IPS-15b (cell line): Measurements from ENCODE around the gene ARHGAP28.

Source experiments
- H3K27me3 ChIP-seq: one replicate; pipeline ENCODE4 v1.6.1; 2013; ENCODE audit warnings: low read length; ENCODE audit not compliant: control insufficient read depth, insufficient read depth
- H3K36me3 ChIP-seq: one replicate; pipeline ENCODE4 v1.6.1; 2013; ENCODE audit warnings: low read length; ENCODE audit not compliant: control insufficient read depth, insufficient read depth
- H3K4me1 ChIP-seq: one replicate; pipeline ENCODE4 v1.6.1; 2013; ENCODE audit warnings: mild to moderate bottlenecking, low read length; ENCODE audit not compliant: control insufficient read depth, insufficient read depth
- H3K4me3 ChIP-seq: one replicate; pipeline ENCODE4 v1.5.1; 2013; ENCODE audit warnings: low read depth, low read length
- H3K9ac ChIP-seq: one replicate; pipeline ENCODE4 v1.6.1; 2013; ENCODE audit warnings: low read depth, mild to moderate bottlenecking, low read length
- H3K9me3 ChIP-seq: one replicate; pipeline ENCODE4 v1.6.1; 2013; ENCODE audit warnings: mild to moderate bottlenecking, low read length; ENCODE audit not compliant: control insufficient read depth, insufficient read depth

The ARHGAP28 gene

DNA sequence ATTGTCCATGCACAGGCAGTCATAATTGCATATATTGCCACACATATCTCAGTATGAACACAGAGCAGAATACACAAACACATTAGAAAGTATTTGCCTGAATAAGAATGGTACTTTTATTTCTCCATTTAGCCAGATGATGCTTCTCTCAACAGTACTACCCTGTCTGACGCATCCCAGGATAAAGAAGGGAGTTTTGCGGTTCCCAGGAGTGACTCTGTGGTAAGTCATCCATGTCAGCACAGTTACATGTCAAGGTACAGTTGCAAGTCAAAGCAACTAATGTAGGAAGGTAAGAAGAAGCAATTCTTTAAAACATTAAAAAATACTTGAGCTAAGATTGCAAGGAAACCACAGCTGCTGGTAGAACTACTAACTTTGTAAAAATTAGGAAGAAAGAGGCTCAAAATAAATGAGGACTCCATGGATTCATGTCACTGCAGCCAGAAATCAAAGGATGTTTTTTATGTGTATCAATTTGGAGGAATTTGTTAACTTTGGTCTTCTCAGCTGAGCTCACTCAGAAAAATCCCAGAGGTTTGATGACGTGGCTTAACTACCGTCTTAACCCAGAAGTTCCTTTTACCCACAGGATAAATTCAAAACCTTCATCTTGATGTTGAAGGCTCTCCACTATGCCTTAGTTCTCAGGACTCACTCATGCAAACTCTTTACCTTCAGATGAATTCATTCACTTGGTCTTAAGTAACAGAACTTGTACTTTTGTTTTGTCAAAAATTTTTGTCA is 130.3 kb downstream of the ARHGAP28 start:
- Histone ChIP-seq H3K9ac (no peak overlapping the region), H3K27me3 (no peaks in the 10 kb centered on the region), H3K4me1 (peaks cover 8% of the 10 kb centered on the region), H3K4me3 (no peak overlapping the region), H3K9me3 (no peaks in the 10 kb centered on the region), H3K36me3 (no peaks in the 10 kb centered on the region)

DNA sequence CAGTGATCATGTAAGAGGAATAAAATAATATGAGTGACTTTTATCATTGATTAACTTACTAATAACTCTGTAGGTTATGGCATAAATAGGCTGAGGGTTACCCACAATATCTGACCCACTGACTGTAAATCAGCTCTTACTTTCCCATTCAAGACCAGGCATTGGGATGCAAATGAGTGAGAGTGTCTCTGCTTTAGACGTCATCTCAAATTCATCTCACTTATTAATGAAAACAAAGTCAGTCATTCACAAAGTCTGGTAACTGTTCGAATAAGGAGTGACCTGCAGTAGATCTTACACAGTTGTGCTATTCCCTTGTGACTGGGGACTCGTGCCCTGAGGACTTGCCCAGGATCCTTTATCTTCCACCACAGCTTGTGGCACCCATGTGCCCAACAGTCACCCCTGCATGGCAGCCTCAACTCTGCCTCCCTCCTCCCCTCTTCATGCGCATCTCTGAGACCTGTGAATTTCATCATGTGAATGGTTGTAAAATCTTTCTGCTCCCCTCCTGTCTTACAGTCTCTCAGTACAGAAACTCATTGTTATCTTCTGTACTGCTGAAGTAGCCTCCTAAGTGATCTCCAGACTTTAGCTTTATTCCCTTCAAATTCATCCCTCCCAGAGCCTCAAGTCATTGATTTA is 131.4 kb downstream of the ARHGAP28 start:
- H3K36me3 ChIP-seq: no peaks in the 10 kb centered on the region
- peaks cover 8% of the 10 kb centered on the region for H3K4me1 ChIP-seq
- H3K27me3 ChIP-seq: no peaks in the 10 kb centered on the region
- H3K4me3 ChIP-seq: no peak overlapping the region
- no peaks in the 10 kb centered on the region for H3K9me3 ChIP-seq
- H3K9ac ChIP-seq: no peak overlapping the region

DNA sequence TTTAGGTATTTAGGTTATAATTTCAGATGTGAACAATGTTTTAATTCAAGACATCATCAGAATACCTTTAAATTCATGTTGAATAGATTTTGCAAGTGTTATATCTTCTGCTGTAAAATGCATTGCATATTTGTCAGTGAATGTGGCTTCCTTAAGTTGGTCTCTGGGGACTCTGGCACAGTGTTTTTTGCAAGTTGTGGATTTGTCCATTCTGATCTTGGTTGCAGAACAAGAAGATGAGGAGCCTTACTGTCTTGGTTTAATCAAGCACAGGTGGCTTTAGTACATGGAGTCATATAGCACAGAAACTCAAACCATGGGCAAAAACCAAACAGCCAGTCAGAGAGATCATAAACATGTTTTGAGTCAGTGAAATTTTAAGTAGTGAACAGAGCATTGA is 135.7 kb downstream of the ARHGAP28 start:
- Histone ChIP-seq H3K9me3 (no peaks in the 10 kb centered on the region), H3K36me3 (no peaks in the 10 kb centered on the region), H3K4me3 (no peak overlapping the region), H3K4me1 (peaks cover 8% of the 10 kb centered on the region), H3K9ac (no peak overlapping the region), H3K27me3 (no peaks in the 10 kb centered on the region)

DNA sequence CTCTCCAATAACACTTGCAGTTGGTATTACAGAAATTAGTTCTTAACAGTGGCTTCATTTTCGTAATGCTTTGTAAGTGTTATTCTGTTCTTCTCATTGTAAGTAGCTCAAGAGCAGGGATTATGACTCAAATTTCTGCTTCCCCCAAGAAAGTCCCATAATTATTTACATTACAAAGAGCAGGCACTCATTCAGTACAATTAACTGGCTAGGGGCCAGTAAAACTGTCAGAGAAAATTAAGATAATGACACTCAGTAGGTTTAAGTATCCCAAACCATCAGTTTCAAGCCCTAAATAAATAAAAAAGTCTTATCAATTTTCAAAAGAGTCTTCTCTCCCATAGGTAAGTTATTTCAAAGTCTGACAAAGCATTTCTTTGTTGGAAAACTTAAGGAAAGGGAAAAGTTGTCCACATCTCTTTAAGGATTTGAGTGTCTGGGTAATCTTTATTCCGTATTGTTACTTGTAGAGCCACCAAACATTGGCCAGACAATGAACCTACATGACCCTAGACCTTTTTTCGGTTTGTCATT is 137.1 kb downstream of the ARHGAP28 start:
- no peaks in the 10 kb centered on the region for H3K4me1 ChIP-seq
- no peak overlapping the region for H3K4me3 ChIP-seq
- H3K27me3 ChIP-seq: no peaks in the 10 kb centered on the region
- H3K36me3 ChIP-seq: no peaks in the 10 kb centered on the region
- H3K9ac ChIP-seq: no peak overlapping the region
- no peaks in the 10 kb centered on the region for H3K9me3 ChIP-seq

DNA sequence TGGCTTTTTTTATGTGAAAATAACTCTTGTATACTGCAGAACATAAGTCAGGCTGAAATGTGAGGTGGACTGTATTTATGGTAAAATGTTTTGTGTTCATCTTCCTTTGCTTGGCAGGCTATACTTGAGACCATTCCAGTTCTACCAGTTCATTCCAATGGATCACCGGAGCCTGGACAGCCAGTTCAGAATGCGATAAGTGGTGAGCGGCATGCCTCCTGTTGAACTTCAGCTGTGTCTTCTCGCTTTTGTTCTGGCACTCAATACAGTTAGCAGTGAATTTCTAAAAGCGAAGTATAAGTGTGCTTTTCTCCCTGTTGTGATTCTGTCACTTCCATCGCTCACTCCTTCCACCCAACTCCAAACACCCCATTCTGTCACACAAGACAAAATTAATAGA is 138.5 kb downstream of the ARHGAP28 start:
- Histone ChIP-seq H3K9me3 (no peaks in the 10 kb centered on the region), H3K4me1 (no peaks in the 10 kb centered on the region), H3K9ac (no peak overlapping the region), H3K4me3 (no peak overlapping the region), H3K27me3 (no peaks in the 10 kb centered on the region), H3K36me3 (no peaks in the 10 kb centered on the region)

DNA sequence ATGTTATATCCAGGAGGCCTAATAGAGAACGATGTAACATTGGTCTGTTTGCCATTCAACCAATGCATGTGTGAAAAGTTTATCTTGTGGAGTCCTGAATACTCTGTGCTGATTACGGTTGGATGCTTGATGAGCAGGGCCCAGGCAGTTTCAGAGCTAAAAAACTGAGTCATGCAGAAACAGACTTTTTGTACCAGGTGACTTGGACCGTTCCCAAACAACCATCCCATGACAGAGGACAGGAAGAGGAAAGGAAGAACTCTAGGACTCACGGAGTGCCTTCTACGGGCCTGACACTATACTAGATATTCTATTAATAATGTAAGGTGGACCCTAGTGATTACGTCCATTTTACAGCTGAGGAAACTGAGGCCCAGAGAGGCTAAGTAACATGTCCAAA is 142.1 kb downstream of the ARHGAP28 start:
- Histone ChIP-seq H3K27me3 (no peaks in the 10 kb centered on the region), H3K36me3 (no peaks in the 10 kb centered on the region), H3K9me3 (no peaks in the 10 kb centered on the region), H3K9ac (no peak overlapping the region), H3K4me1 (no peaks in the 10 kb centered on the region), H3K4me3 (no peak overlapping the region)

DNA sequence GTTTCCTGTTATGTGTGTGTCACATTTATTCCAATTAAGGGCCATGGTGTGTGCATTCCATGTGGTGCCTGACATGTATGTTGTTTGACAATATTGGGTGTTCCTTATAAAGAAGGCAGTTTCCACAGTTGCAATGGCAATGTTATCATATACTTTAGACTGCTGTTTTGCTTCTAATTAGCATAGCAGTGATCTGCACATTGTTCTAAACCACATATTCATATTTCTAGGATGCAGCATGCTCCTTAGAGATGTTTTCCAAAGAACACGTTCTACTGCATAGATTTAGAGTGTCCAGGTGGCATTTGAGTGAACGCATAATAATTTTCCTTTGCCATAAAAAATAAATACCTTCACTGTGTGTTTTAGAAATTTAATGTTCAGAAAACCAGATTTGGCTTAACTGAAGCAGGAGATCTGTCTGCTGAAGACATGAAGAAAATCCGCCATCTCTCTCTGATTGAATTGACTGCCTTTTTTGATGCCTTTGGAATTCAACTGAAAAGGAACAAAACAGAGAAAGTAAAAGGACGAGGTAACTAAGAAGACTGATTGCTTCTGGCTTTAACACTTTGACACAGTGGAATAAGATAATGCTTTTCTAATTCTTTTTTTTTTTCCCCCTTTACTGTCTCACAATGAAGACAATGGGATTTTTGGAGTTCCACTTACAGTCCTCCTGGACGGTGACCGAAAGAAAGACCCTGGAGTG is 143.7 kb downstream of the ARHGAP28 start:
- no peaks in the 10 kb centered on the region for H3K4me1 ChIP-seq
- H3K36me3 ChIP-seq: no peaks in the 10 kb centered on the region
- H3K4me3 ChIP-seq: no peak overlapping the region
- H3K27me3 ChIP-seq: no peaks in the 10 kb centered on the region
- H3K9ac ChIP-seq: no peak overlapping the region
- no peaks in the 10 kb centered on the region for H3K9me3 ChIP-seq

DNA sequence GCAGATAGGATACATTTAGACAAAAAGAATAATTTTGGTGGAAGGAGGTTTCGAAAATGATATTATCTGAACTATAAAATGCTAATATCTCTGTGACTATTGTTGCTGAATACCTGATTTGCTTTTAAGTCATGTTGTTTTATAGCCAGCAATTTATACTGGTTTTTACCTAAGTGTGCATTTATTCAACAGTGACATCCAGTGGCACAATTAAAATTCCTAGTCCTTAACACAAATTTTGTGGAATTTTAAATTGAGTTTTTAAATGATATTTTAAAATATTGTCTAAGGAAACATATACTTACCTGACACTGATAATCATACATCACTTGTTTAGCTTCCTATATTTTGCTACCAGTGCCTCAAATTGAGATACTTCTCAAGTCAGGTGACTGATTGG is 144.8 kb downstream of the ARHGAP28 start:
- Histone ChIP-seq H3K27me3 (no peaks in the 10 kb centered on the region), H3K9ac (no peak overlapping the region), H3K36me3 (no peaks in the 10 kb centered on the region), H3K4me1 (peaks cover 9% of the 10 kb centered on the region), H3K4me3 (no peak overlapping the region), H3K9me3 (no peaks in the 10 kb centered on the region)

GRCh38 chr18:6875749-6876148 is 146.2 kb downstream of the ARHGAP28 start:
- H3K9ac ChIP-seq: no peak overlapping the region
- no peak overlapping the region for H3K4me3 ChIP-seq
- no peaks in the 10 kb centered on the region for H3K9me3 ChIP-seq
- no peaks in the 10 kb centered on the region for H3K36me3 ChIP-seq
- H3K4me1 ChIP-seq: peaks cover 23% of the 10 kb centered on the region
- no peaks in the 10 kb centered on the region for H3K27me3 ChIP-seq

DNA sequence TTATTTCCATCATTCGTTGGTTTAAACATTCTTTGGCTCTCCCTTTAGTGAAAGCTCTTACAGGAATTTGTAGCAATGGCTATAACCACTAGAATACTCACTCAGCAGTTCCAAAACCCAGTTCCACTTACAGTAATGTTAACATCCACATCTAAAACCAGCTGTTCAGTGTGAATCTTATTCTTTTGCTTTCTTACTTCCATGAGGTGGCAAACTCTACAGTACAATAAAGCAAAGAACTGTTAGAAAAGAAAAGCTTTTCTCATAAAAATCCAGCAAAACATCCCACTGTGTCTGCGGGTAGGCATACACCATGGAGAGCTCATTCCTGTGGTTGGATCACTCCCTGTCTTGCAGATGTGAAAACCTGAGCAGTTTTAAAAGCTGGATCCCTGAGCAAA is 147.1 kb downstream of the ARHGAP28 start:
- H3K27me3 ChIP-seq: no peaks in the 10 kb centered on the region
- H3K9me3 ChIP-seq: no peaks in the 10 kb centered on the region
- no peaks in the 10 kb centered on the region for H3K36me3 ChIP-seq
- H3K9ac ChIP-seq: no peak overlapping the region
- H3K4me3 ChIP-seq: no peak overlapping the region
- H3K4me1 ChIP-seq: peaks cover 23% of the 10 kb centered on the region

DNA sequence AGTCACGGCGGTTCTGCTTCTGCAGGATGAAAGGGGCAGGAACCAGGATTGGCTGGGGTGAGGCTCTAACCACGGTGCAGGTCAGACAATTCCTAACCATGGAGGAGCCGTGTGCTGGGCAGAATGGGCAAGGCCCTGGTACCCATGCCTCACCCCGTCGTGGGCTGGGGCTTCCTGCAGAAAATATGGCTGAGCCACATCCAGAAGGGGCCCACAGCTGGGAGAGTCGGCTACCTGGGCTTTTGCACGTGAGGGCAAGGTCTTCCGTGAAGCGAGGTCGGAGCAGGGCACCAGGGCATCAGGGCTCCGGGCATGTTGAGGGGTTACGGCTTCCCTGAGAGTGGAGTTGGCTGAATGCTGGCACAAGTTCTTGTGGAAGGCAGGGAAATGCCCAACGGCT is 147.8 kb downstream of the ARHGAP28 start:
- no peaks in the 10 kb centered on the region for H3K36me3 ChIP-seq
- H3K9me3 ChIP-seq: no peaks in the 10 kb centered on the region
- no peak overlapping the region for H3K9ac ChIP-seq
- no peaks in the 10 kb centered on the region for H3K27me3 ChIP-seq
- no peak overlapping the region for H3K4me3 ChIP-seq
- H3K4me1 ChIP-seq: peaks cover 23% of the 10 kb centered on the region
